ENCODE results near the gene MILR1.

DNA sequence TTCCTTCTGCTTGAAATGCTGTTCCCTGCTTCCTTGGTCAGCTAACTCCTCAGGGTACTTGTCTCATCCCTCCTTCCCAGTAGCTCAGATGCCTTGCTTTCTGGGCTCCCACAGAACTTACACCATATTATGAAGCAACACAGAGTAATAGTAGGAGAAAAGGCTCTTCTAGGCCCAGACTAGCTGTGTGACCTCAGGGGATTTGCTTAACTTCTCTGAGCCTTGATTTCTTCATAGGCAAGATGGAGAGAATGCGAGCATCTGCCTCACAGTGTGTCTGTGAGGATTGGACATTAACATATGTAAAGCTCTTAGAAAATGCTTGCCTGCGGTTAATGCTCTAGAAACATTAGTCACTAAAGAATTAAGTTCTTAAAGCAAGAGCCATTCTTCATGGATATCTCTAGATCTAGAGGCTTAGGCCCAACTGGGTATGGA, 36.0 kb upstream of the MILR1 start:
- TF ChIP-seq, protein P1, sequence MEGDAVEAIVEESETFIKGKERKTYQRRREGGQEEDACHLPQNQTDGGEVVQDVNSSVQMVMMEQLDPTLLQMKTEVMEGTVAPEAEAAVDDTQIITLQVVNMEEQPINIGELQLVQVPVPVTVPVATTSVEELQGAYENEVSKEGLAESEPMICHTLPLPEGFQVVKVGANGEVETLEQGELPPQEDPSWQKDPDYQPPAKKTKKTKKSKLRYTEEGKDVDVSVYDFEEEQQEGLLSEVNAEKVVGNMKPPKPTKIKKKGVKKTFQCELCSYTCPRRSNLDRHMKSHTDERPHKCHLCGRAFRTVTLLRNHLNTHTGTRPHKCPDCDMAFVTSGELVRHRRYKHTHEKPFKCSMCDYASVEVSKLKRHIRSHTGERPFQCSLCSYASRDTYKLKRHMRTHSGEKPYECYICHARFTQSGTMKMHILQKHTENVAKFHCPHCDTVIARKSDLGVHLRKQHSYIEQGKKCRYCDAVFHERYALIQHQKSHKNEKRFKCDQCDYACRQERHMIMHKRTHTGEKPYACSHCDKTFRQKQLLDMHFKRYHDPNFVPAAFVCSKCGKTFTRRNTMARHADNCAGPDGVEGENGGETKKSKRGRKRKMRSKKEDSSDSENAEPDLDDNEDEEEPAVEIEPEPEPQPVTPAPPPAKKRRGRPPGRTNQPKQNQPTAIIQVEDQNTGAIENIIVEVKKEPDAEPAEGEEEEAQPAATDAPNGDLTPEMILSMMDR (IDR thresholded peaks at IDR 0.05; ENCODE audit: extremely low read depth in 1 of 2, insufficient read depth in 1 of 2, low read depth in 1 of 2, low read length in 2 of 2) = no peak
- TF ChIP-seq POLR2AphosphoS5 (IDR thresholded peaks at IDR 0.05; ENCODE audit: insufficient read depth, low read depth, low read length) (no peak), EZH2 (IDR thresholded peaks at IDR 0.05; ENCODE audit: borderline replicate concordance, low read depth, low read length, severe bottlenecking) (no peak), POLR2A (IDR thresholded peaks at IDR 0.05; ENCODE audit: low read depth, low read length) (no peak)

Measured in endothelial cell of umbilical vein (primary cell).